Adrenal gland (tissue), 5 donors: ENCODE results near the gene FOXN3.

Experiments used
- CTCF ChIP-seq, 6 experiments: fragments of 450-650 bp in 4 of 6; fragments of 200-600 bp in 2 of 6; sonication (generic) in 1 of 6; IDR thresholded peaks; 1 replicate in 5 of 6; 2 replicates in 1 of 6; pipeline versions ENCODE4 v1.5.1 to v1.8.0; 2016 to 2021; ENCODE audit warnings: antibody characterized with exemption in 6 of 6, mild to moderate bottlenecking in 2 of 6, moderate library complexity in 1 of 6
- POLR2A ChIP-seq, 2 donors: fragments of 450-650 bp; IDR thresholded peaks; one replicate each; pipeline ENCODE4 v1.6.1; 2017; ENCODE audit warnings: antibody characterized with exemption in 2 of 2, mild to moderate bottlenecking in 2 of 2, moderate library complexity in 1 of 2
- donor health status: DM: no; HTN: no; CAD: no.

- TF ChIP-seq CTCF (IDR thresholded peaks at IDR 0.05) (no peak), POLR2A (IDR thresholded peaks at IDR 0.05) (no peak)
Measured at GRCh38 chr14:89267656-89268055, 149.4 kb downstream of the FOXN3 start.
